ENCODE results near the gene SMARCC1. TPM values are rescaled to one million over a fixed set of nuclear protein-coding genes. Genes with fewer than 3 reads are reported as not detected.

Gene SMARCC1
- total RNA-seq, 1 experiment from 2014 or later = 168 TPM

GRCh38 chr3:47578691-47579632, 202.7 kb downstream of the SMARCC1 start, which contains the start of gene CSPG5:
TSS of gene CSPG5 (minus strand) at chr3:47578865. CDS start at chr3:47578693, 172 bp downstream.
- CTCF ChIA-PET = no interaction called here
- POLR2A ChIA-PET = no interaction called here
- peak within 1 kb of the TSS; percentile 80 for H3K4me2 ChIP-seq (ENCODE audit: low read length)
- peak within 1 kb of the TSS; percentile 35 to 54 for H3K4me3 ChIP-seq (replicated peaks in 1 of 2; ENCODE audit: low read depth in 1 of 2, low read length in 2 of 2)
- intact Hi-C loops (cut with micrococcal nuclease) = no loop called here
- no peaks in the 10 kb centered on the region for H3K27me3 ChIP-seq (ENCODE audit: insufficient read depth, low read length)
- H3K36me3 ChIP-seq (ENCODE audit: control insufficient read depth in 1 of 2, insufficient read depth in 2 of 2, low read length in 2 of 2) = no peaks in the 10 kb centered on the region
- H3K27ac ChIP-seq (ENCODE audit: low read depth, low read length) = no peak within 1 kb of the TSS; the same call in 1 of the 2 replicates
- no peak within 1 kb of the TSS for H2AFZ ChIP-seq (ENCODE audit: low read depth, low read length, poor library complexity, severe bottlenecking)
- no peaks in the 10 kb centered on the region for H3K9me3 ChIP-seq (ENCODE audit: control insufficient read depth in 1 of 2, insufficient read depth in 1 of 2, low read depth in 1 of 2, low read length in 2 of 2)
- ATAC-seq = peak; percentile 75
- H4K20me1 ChIP-seq (ENCODE audit: insufficient read depth) = no peaks in the 10 kb centered on the region
- peaks cover 0 to 16% of the 10 kb centered on the region in 2 experiments; a peak in 3 of 4 replicates for H3K4me1 ChIP-seq (ENCODE audit: control insufficient read depth in 1 of 2, insufficient read depth in 2 of 2, low read length in 2 of 2)
- no peak for TF ChIP-seq CTCF (IDR thresholded peaks at IDR 0.05 in 2 of 3, conservative IDR thresholded peaks at IDR 0.05 in 1 of 3; ENCODE audit: borderline replicate concordance in 1 of 3, insufficient read depth in 1 of 3, low read depth in 2 of 3, low read length in 2 of 3)
- no peak for TF ChIP-seq TCF7L2 (IDR thresholded peaks at IDR 0.05; ENCODE audit: borderline replicate concordance, extremely low read depth, insufficient read depth, insufficient read length)
- no peak for TF ChIP-seq ZNF274 (IDR thresholded peaks at IDR 0.05; ENCODE audit: low read depth, low read length)
- TF ChIP-seq CBX3 (IDR thresholded peaks at IDR 0.05; ENCODE audit: low read depth) = no peak
- no peak for TF ChIP-seq MAX (IDR thresholded peaks at IDR 0.05)
- no peak for TF ChIP-seq ZFX (IDR thresholded peaks at IDR 0.05)
- TF ChIP-seq ATF3 (IDR thresholded peaks at IDR 0.05) = no peak
- no peak for TF ChIP-seq SRF (IDR thresholded peaks at IDR 0.05; ENCODE audit: low read depth)
- TF ChIP-seq RAD21 (IDR thresholded peaks at IDR 0.05; ENCODE audit: low read depth) = no peak
- no peak for TF ChIP-seq YY1 (IDR thresholded peaks at IDR 0.05; ENCODE audit: extremely low read depth, insufficient replicate concordance, low read depth, low read length)
- H3K9ac ChIP-seq (ENCODE audit: low read length) = no peak within 1 kb of the TSS
- RAD21 ChIA-PET (ENCODE audit: low non-redundant PET in 1 of 2, low total read pairs in 2 of 2, uncharacterized antibody in 2 of 2, unreplicated experiment in 2 of 2) = no interaction called here
- BruUV-seq (replicated peaks) = no TSS peak
- no peak for DNase-seq (ENCODE audit: low read depth, low spot score)
- H3K9me2 ChIP-seq (ENCODE audit: insufficient read depth) = no peaks in the 10 kb centered on the region
- no peaks in the 10 kb centered on the region for H3K79me2 ChIP-seq (ENCODE audit: insufficient read depth, low read length)
